Measurements from ENCODE around the gene FAM124A. TPM values are rescaled to one million over a fixed set of nuclear protein-coding genes. Genes with fewer than 3 reads are reported as not detected.

The FAM124A gene
- polyA plus RNA-seq, 3 donors: 0.03 to 0.20 (median 0.13) TPM

DNA sequence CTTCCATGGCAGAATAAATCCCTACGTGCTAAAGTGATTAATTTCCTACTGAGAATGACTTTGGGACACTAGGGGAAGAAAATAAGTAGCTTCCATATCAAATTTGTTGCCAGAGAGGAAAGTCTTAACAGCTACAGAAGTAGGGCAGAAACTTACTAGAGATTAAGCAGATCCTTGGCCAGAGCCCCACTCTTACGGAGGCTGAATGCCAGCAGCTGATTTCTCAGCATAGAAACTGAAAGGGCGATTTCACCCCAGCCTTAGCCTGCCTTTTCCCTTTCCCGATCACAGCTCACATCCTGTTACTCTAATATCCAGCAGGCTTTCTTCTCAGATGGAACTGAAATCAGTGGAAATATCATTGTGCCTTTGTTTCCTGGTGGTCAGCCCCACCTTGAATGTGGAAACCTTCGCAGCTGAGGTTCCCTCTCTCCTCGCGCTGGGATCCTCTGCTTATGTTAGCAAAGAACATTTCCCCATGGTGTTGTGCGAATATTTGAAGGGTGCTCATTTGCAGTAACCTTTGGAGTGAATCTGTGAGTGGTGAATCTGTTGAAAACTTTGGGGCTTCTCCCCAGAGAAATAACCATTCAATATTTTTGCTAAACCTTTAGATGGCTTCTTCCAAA is 8.4 kb downstream of the FAM124A start:
- Histone ChIP-seq H3K9ac (ENCODE audit: insufficient read depth, low read length, poor library complexity, severe bottlenecking) (peak overlapping the region; percentile 28), H3K36me3 (replicated peaks in 1 of 2; ENCODE audit: control insufficient read depth in 1 of 2, insufficient read depth in 2 of 2, low read length in 2 of 2) (no peaks in the 10 kb centered on the region)

DNA sequence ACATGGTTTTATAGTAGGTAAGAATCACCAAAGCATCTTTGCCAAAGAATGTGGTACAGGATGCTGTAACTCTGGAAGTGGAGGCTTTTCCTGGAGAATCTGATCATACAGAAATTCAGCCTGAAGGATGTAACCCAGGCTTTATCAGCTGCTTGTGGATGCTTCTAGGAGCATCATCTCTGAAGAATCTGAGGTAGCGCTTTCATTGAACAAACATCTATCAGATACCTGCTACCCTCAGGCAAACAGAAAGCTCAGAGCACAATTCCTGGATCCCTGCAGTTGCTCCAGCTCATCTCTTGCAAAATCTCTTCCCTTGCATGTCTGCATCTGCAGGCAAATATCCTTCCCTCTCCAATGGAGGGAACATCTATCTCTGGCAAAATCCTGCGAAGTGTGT is 9.3 kb downstream of the FAM124A start:
- 100% methylated on average over 1 of the region's 2 CpGs for WGBS (ENCODE audit: insufficient coverage)
- H3K27me3 Mint-ChIP-seq (ENCODE audit: low read depth in 3 of 3): peaks cover 0 to 6% (median 3%) of the 10 kb centered on the region in 3 donors
- no peaks in the 10 kb centered on the region for H3K79me2 ChIP-seq (ENCODE audit: insufficient read depth, low read length)

More for the DNA sequence above, 8.4 kb downstream of the FAM124A start:
- H3K4me1 ChIP-seq (ENCODE audit: control insufficient read depth in 1 of 2, insufficient read depth in 2 of 2, low read length in 2 of 2): peaks cover 12 to 15% of the 10 kb centered on the region in 2 donors
- H3K79me2 ChIP-seq (ENCODE audit: insufficient read depth, low read length): no peaks in the 10 kb centered on the region
- TF ChIP-seq, protein P1, sequence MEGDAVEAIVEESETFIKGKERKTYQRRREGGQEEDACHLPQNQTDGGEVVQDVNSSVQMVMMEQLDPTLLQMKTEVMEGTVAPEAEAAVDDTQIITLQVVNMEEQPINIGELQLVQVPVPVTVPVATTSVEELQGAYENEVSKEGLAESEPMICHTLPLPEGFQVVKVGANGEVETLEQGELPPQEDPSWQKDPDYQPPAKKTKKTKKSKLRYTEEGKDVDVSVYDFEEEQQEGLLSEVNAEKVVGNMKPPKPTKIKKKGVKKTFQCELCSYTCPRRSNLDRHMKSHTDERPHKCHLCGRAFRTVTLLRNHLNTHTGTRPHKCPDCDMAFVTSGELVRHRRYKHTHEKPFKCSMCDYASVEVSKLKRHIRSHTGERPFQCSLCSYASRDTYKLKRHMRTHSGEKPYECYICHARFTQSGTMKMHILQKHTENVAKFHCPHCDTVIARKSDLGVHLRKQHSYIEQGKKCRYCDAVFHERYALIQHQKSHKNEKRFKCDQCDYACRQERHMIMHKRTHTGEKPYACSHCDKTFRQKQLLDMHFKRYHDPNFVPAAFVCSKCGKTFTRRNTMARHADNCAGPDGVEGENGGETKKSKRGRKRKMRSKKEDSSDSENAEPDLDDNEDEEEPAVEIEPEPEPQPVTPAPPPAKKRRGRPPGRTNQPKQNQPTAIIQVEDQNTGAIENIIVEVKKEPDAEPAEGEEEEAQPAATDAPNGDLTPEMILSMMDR (IDR thresholded peaks at IDR 0.05): no peak
- Mint-ChIP-seq H3K9me3 (peaks cover 0 to 4% (median 0%) of the 10 kb centered on the region in 7 donors), H3K36me3 (peaks cover 2 to 7% of the 10 kb centered on the region in 2 donors), H3K27ac (peak overlapping the region in 1 of 7 donors; percentile 83), H3K4me3 (peak overlapping the region; percentile 81 to 96), H3K27me3 (ENCODE audit: low read depth in 3 of 3) (peaks cover 0 to 3% (median 2%) of the 10 kb centered on the region in 3 donors), H3K4me1 (peaks cover 16% of the 10 kb centered on the region)
- H3K27ac ChIP-seq (ENCODE audit: low read depth in 1 of 2, low read length in 2 of 2): no peak overlapping the region
- H2AFZ ChIP-seq (ENCODE audit: insufficient read depth, low read depth, low read length, poor library complexity, severe bottlenecking): peak overlapping the region; percentile 57
- peak overlapping the region in 1 of 3 experiments; percentile 38 for H3K4me3 ChIP-seq (replicated peaks in 1 of 3; ENCODE audit: low read depth in 2 of 3, low read length in 3 of 3)
- H3K9me3 ChIP-seq (replicated peaks in 1 of 2; ENCODE audit: control insufficient read depth in 1 of 2, insufficient read depth in 1 of 2, low read length in 2 of 2): no peaks in the 10 kb centered on the region
- peak overlapping the region; percentile 48 for H3K4me2 ChIP-seq (replicated peaks; ENCODE audit: extremely low read depth, low read length, poor library complexity, severe bottlenecking)
- WGBS (ENCODE audit: insufficient coverage): 9% methylated on average over 3 of the region's 8 CpGs
- H3K27me3 ChIP-seq (ENCODE audit: control insufficient read depth in 2 of 2, insufficient read depth in 2 of 2, low read length in 2 of 2): no peaks in the 10 kb centered on the region
- DNase-seq: no peak
- intact Hi-C loops (cut with micrococcal nuclease): no loop called here
- H4K20me1 ChIP-seq (ENCODE audit: insufficient read depth, low read length): no peaks in the 10 kb centered on the region

More for the DNA sequence above, 9.3 kb downstream of the FAM124A start:
- Mint-ChIP-seq H3K4me1 (peaks cover 11% of the 10 kb centered on the region), H3K9me3 (peaks cover 0 to 4% (median 0%) of the 10 kb centered on the region in 7 donors), H3K27ac (no peak overlapping the region), H3K4me3 (no peak overlapping the region), H3K36me3 (peaks cover 2 to 7% of the 10 kb centered on the region in 2 donors)
- DNase-seq: no peak
- intact Hi-C loops (cut with micrococcal nuclease): no loop called here
- no peak overlapping the region for H3K9ac ChIP-seq (ENCODE audit: insufficient read depth, low read length, poor library complexity, severe bottlenecking)
- no peak overlapping the region for H2AFZ ChIP-seq (ENCODE audit: insufficient read depth, low read depth, low read length, poor library complexity, severe bottlenecking)
- H3K9me3 ChIP-seq (replicated peaks in 1 of 2; ENCODE audit: control insufficient read depth in 1 of 2, insufficient read depth in 1 of 2, low read length in 2 of 2): no peaks in the 10 kb centered on the region
- H3K27ac ChIP-seq (ENCODE audit: low read depth in 1 of 2, low read length in 2 of 2): no peak overlapping the region
- TF ChIP-seq, protein P1 (IDR thresholded peaks at IDR 0.05): no peak
- H3K4me3 ChIP-seq (replicated peaks in 1 of 3; ENCODE audit: low read depth in 2 of 3, low read length in 3 of 3): no peak overlapping the region
- H3K27me3 ChIP-seq (ENCODE audit: control insufficient read depth in 2 of 2, insufficient read depth in 2 of 2, low read length in 2 of 2): no peaks in the 10 kb centered on the region
- no peak overlapping the region for H3K4me2 ChIP-seq (replicated peaks; ENCODE audit: extremely low read depth, low read length, poor library complexity, severe bottlenecking)
- H3K4me1 ChIP-seq (ENCODE audit: control insufficient read depth in 1 of 2, insufficient read depth in 2 of 2, low read length in 2 of 2): peaks cover 5 to 7% of the 10 kb centered on the region in 2 donors
- no peaks in the 10 kb centered on the region for H4K20me1 ChIP-seq (ENCODE audit: insufficient read depth, low read length)
- no peaks in the 10 kb centered on the region for H3K36me3 ChIP-seq (replicated peaks in 1 of 2; ENCODE audit: control insufficient read depth in 1 of 2, insufficient read depth in 2 of 2, low read length in 2 of 2)

Measured in CD14-positive monocyte (primary cell).